ENCODE measurements around the gene SART3. TPM values are rescaled to one million over a fixed set of nuclear protein-coding genes. Genes with fewer than 3 reads are reported as not detected.

SART3 gene
- total and polyA plus RNA-seq, 2 of the 13 experiments (the other 11 are each of a cell fraction or from before 2014, with no cell fraction given), result 16.1 to 69.9 TPM

DNA sequence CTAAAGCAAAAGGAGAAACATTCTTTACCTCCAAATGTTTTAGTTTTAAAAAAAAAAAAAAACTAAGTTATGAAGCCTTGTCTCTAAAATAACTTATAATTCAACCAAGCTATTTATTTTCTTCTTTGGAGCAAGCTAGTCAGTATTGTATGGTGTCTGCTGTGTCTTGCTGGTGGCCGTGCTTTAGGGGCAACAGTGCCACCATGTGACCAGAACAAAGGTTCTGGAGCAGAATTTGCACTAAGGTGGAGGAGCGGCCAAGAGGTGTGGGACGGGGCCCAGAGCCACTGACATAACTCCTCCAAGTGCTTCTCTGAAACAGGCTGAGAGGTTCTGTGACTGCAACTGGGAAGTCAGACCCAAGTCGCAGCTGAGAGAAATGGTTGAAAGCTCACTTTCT lies 41.4 kb downstream of the SART3 start:
- Histone ChIP-seq H3K36me3 (replicated peaks in 1 of 2; ENCODE audit: control insufficient read depth in 1 of 2, insufficient read depth in 2 of 2, low read length in 2 of 2) (peaks cover 37 to 65% of the 10 kb centered on the region in 2 experiments), H3K4me2 (ENCODE audit: low read depth, low read length) (no peak overlapping the region), H3K9ac (ENCODE audit: insufficient read depth, low read depth, low read length) (no peak overlapping the region), H2AFZ (ENCODE audit: low read length) (no peak overlapping the region), H3K27me3 (ENCODE audit: control insufficient read depth in 1 of 2, insufficient read depth in 2 of 2, low read length in 2 of 2) (no peaks in the 10 kb centered on the region), H4K20me1 (ENCODE audit: insufficient read depth, low read length) (no peaks in the 10 kb centered on the region; the same call in 1 of the 2 replicates), H3K9me3 (ENCODE audit: low read length) (no peaks in the 10 kb centered on the region), H3K4me3 (replicated peaks in 1 of 3; ENCODE audit: insufficient read depth in 1 of 3, low read depth in 2 of 3, low read length in 3 of 3) (no peak overlapping the region), H3K4me1 (ENCODE audit: insufficient read depth, low read length) (peaks cover 9% of the 10 kb centered on the region), H3K79me2 (ENCODE audit: insufficient read depth, low read length) (no peaks in the 10 kb centered on the region), H3K27ac (ENCODE audit: extremely low read length, insufficient read depth, low read length) (no peak overlapping the region)
- FAIRE-seq (peak; percentile 52), ATAC-seq (no peak), DNase-seq (ENCODE audit: low spot score) (no peak)
- intact Hi-C loops (cut with micrococcal nuclease; ENCODE audit: unreplicated experiment), result no loop called here
- no TSS peak for BruUV-seq (replicated peaks)
- no peak for TF ChIP-seq ZNF772 (CRISPR knock-in tag; IDR thresholded peaks at IDR 0.05)
- TF ChIP-seq, protein P1, sequence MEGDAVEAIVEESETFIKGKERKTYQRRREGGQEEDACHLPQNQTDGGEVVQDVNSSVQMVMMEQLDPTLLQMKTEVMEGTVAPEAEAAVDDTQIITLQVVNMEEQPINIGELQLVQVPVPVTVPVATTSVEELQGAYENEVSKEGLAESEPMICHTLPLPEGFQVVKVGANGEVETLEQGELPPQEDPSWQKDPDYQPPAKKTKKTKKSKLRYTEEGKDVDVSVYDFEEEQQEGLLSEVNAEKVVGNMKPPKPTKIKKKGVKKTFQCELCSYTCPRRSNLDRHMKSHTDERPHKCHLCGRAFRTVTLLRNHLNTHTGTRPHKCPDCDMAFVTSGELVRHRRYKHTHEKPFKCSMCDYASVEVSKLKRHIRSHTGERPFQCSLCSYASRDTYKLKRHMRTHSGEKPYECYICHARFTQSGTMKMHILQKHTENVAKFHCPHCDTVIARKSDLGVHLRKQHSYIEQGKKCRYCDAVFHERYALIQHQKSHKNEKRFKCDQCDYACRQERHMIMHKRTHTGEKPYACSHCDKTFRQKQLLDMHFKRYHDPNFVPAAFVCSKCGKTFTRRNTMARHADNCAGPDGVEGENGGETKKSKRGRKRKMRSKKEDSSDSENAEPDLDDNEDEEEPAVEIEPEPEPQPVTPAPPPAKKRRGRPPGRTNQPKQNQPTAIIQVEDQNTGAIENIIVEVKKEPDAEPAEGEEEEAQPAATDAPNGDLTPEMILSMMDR (CRISPR knock-in tag; IDR thresholded peaks at IDR 0.05), result peak; percentile 48
- no peak for TF ChIP-seq ZNF34 (CRISPR knock-in tag; IDR thresholded peaks at IDR 0.05; ENCODE audit: borderline replicate concordance)
- TF ChIP-seq TCF7L2 (IDR thresholded peaks at IDR 0.05; ENCODE audit: low read depth, low read length), result no peak
- no peak for TF ChIP-seq NFRKB (IDR thresholded peaks at IDR 0.05)
- TF ChIP-seq RAD21 (CRISPR knock-in tag; IDR thresholded peaks at IDR 0.05), result 0 out of 2 replicates have a peak, but pooled peaks have one; percentile 15
- TF ChIP-seq CENPT (CRISPR knock-in tag; IDR thresholded peaks at IDR 0.05; ENCODE audit: low read depth), result no peak
- WGBS (ENCODE audit: low lambda C conversion rate), result 70% methylated on average over 4 of the region's 4 CpGs
- POLR2A ChIA-PET, result interaction anchor here (1.2 kb wide), 1 partner anchor 43 kb away, joined by 3 read pairs; the partner anchor contains the start of gene ISCU
- CTCF ChIA-PET (ENCODE audit: low intra/inter-chr PET ratio, low total read pairs), result no interaction called here
- in situ Hi-C loops (cut with HindIII; ENCODE audit: extremely low pct_ligation_motif_present, low pct_unique_long_range_greater_than_20kb), result no loop called here

Data from HepG2 (cell line).